WTC11 (cell line): Measurements from ENCODE around the gene ASPN. TPM values are rescaled to one million over a fixed set of nuclear protein-coding genes. Genes with fewer than 3 reads are reported as not detected.

ENCODE experiments used
- ATAC-seq: fragments of 200-7000 bp; cut with Tn5 transposase; 2 replicates; pipeline ENCODE4 v1.10.0; 2021; ENCODE audit warnings: mild to moderate bottlenecking, moderate library complexity
- CTCF ChIA-PET: fragments of 300-600 bp; sonication (Branson Sonifier 250); formaldehyde crosslinking; loops from one replicate; lab custom pipeline; 2021; ENCODE audit warnings: antibody characterized with exemption; lab: Charles Lee
- POLR2A ChIA-PET: fragments of 350-600 bp; sonication (Branson Sonifier 250); formaldehyde crosslinking; loops from one replicate; lab custom pipeline; 2021; ENCODE audit warnings: antibody characterized with exemption; lab: Charles Lee
- DNase-seq: peaks from one replicate; pipeline ENCODE4 v3.0.0; 2021; ENCODE audit warnings: low spot score
- H3K27ac Mint-ChIP-seq: 2 replicates; pipeline ENCODE4 v1.8.0; 2021; ENCODE audit warnings: mixed read lengths
- H3K27me3 Mint-ChIP-seq: 2 replicates; pipeline ENCODE4 v1.8.0; 2021; ENCODE audit warnings: low read depth, mild to moderate bottlenecking, moderate library complexity, mixed read lengths
- H3K36me3 Mint-ChIP-seq: 2 replicates; pipeline ENCODE4 v1.8.0; 2021; ENCODE audit warnings: mixed read lengths
- H3K4me1 Mint-ChIP-seq: 2 replicates; pipeline ENCODE4 v1.8.0; 2022; ENCODE audit warnings: mixed read lengths
- H3K4me3 Mint-ChIP-seq: 2 replicates; pipeline ENCODE4 v1.8.0; 2021; ENCODE audit warnings: mild to moderate bottlenecking, moderate library complexity, mixed read lengths
- H3K9me3 Mint-ChIP-seq: 2 replicates; pipeline ENCODE4 v1.8.0; 2021; ENCODE audit warnings: mixed read lengths
- ATF2 ChIP-seq: sonication (generic); formaldehyde crosslinking; IDR thresholded peaks from 2 replicates; pipeline ENCODE4 v1.8.1; 2022; ENCODE audit warnings: low read depth, missing genetic modification reagents, borderline replicate concordance
- FOXP4 ChIP-seq: sonication (generic); formaldehyde crosslinking; IDR thresholded peaks from 2 replicates; pipeline ENCODE4 v1.8.0; 2022; ENCODE audit warnings: mild to moderate bottlenecking, missing genetic modification reagents
- GTF2I ChIP-seq: fragments of 250-450 bp; sonication (Bioruptor Pico); conservative IDR thresholded peaks from 2 replicates; pipeline ENCODE4 v1.4.0; 2021; ENCODE audit warnings: mild to moderate bottlenecking
- NFATC4 ChIP-seq: fragments of 250-450 bp; sonication (Bioruptor Pico); IDR thresholded peaks from 2 replicates; pipeline ENCODE4 v1.9.0; 2021; ENCODE audit warnings: mild to moderate bottlenecking
- NFYB ChIP-seq: sonication (generic); formaldehyde crosslinking; conservative IDR thresholded peaks from 2 replicates; pipeline ENCODE4 v1.8.0; 2022; ENCODE audit warnings: low read depth, missing genetic modification reagents
- NR2C2 ChIP-seq: sonication (generic); formaldehyde crosslinking; IDR thresholded peaks from 2 replicates; pipeline ENCODE4 v1.8.0; 2022; ENCODE audit warnings: mild to moderate bottlenecking, missing genetic modification reagents
- TEAD1 ChIP-seq: sonication (generic); formaldehyde crosslinking; IDR thresholded peaks from 2 replicates; pipeline ENCODE4 v1.8.0; 2022; ENCODE audit warnings: mild to moderate bottlenecking, missing genetic modification reagents
- TP53 ChIP-seq: sonication (generic); formaldehyde crosslinking; IDR thresholded peaks from 2 replicates; pipeline ENCODE4 v1.8.1; 2023; ENCODE audit warnings: mild to moderate bottlenecking, missing genetic modification reagents
- USF2 ChIP-seq: sonication (generic); formaldehyde crosslinking; IDR thresholded peaks from 2 replicates; pipeline ENCODE4 v1.8.1; 2023; ENCODE audit warnings: mild to moderate bottlenecking, missing genetic modification reagents, moderate library complexity
- ZNF219 ChIP-seq: sonication (generic); formaldehyde crosslinking; IDR thresholded peaks from 2 replicates; pipeline ENCODE4 v1.8.0; 2023; ENCODE audit warnings: missing genetic modification reagents, mild to moderate bottlenecking, borderline replicate concordance
- ZNF425 ChIP-seq: fragments of 250-450 bp; sonication (Bioruptor Pico); conservative IDR thresholded peaks from 2 replicates; pipeline ENCODE4 v1.9.0; 2021; ENCODE audit warnings: mild to moderate bottlenecking
- total RNA-seq: library from RNA; stranded (reverse); gene quantifications from 3 replicates; pipeline ENCODE4 v1.2.3, GENCODE V29; 2021
- TF ChIP-seq, protein P1 (sequence below): sonication (generic); formaldehyde crosslinking; IDR thresholded peaks from 2 replicates; pipeline ENCODE4 v1.8.1; 2023; ENCODE audit warnings: mild to moderate bottlenecking, missing genetic modification reagents
- TF ChIP-seq, protein P2 (sequence below): sonication (generic); formaldehyde crosslinking; IDR thresholded peaks from 2 replicates; pipeline ENCODE4 v1.8.1; 2023; ENCODE audit warnings: mild to moderate bottlenecking, missing genetic modification reagents, borderline replicate concordance
- TF ChIP-seq, protein P3 (sequence below): sonication (generic); formaldehyde crosslinking; IDR thresholded peaks from 2 replicates; pipeline ENCODE4 v1.8.1; 2023; ENCODE audit warnings: mild to moderate bottlenecking, missing genetic modification reagents
- TF ChIP-seq, protein P4 (sequence below): fragments of 250-450 bp; sonication (Bioruptor Pico); IDR thresholded peaks from 2 replicates; pipeline ENCODE4 v1.9.0; 2021; ENCODE audit warnings: mild to moderate bottlenecking

The ASPN gene
- total RNA-seq, 1 experiment from 2014 or later = not detected

DNA sequence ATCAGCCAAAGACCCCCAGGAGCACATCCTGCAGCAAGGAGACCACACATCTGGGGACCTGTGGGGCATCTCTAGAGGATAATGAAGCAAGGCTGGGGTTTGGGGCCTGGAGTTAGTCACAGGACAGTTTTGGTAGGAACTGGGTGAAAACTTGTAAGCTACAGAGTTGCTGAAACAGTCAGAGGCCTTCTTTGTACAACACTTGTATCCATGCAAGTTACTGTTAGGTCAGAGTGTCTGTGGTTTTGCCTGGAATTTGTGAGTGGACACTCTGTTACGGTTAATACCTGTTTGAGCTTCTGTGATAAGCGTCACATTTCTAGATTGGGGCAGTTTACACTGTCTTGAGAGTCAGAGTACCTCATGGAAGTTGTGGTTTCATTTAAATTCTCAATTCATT is 22.6 kb upstream of the ASPN start:
- Mint-ChIP-seq H3K4me1 (peaks cover 14% of the 10 kb centered on the region), H3K36me3 (no peaks in the 10 kb centered on the region), H3K4me3 (no peak overlapping the region), H3K27ac (peak overlapping the region; percentile 65), H3K9me3 (no peaks in the 10 kb centered on the region), H3K27me3 (no peaks in the 10 kb centered on the region)
- TF ChIP-seq GTF2I (CRISPR knock-in tag) (no peak), ZNF219 (CRISPR knock-in tag) (no peak)
- no peak for DNase-seq
- POLR2A ChIA-PET = no interaction called here
- no peak for ATAC-seq
- CTCF ChIA-PET = no interaction called here

DNA sequence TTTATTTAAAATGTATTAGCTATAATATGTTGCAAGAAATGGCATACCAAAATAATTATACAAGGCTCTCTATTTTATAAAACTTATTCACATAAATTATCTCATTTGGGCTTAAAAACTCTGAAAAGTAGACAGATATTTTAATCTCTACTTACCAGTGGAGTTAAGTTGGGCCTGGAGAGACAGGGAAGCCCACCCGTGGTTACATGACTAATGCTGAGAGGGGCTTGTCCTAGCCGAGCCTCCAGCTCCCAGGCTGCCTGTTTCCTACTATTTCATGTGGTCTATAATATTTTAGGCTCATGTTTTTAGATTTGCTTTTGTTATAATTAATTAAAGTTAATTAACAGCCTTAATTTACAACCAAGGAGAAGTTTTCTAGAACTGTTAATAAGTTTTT is 20.9 kb upstream of the ASPN start:
- peaks cover 14% of the 10 kb centered on the region for H3K4me1 Mint-ChIP-seq
- no peak for DNase-seq
- ChIA-PET CTCF (interaction anchor here (0.6 to 1.8 kb wide), 5 partner anchors 17 to 135 kb away, joined by 3 to 6 read pairs (median 4); no protein-coding TSS in a partner anchor), POLR2A (no interaction called here)
- no peak overlapping the region for H3K4me3 Mint-ChIP-seq
- no peaks in the 10 kb centered on the region for H3K27me3 Mint-ChIP-seq
- no peak for ATAC-seq
- no peak overlapping the region for H3K27ac Mint-ChIP-seq
- no peaks in the 10 kb centered on the region for H3K36me3 Mint-ChIP-seq
- TF ChIP-seq, protein P1, sequence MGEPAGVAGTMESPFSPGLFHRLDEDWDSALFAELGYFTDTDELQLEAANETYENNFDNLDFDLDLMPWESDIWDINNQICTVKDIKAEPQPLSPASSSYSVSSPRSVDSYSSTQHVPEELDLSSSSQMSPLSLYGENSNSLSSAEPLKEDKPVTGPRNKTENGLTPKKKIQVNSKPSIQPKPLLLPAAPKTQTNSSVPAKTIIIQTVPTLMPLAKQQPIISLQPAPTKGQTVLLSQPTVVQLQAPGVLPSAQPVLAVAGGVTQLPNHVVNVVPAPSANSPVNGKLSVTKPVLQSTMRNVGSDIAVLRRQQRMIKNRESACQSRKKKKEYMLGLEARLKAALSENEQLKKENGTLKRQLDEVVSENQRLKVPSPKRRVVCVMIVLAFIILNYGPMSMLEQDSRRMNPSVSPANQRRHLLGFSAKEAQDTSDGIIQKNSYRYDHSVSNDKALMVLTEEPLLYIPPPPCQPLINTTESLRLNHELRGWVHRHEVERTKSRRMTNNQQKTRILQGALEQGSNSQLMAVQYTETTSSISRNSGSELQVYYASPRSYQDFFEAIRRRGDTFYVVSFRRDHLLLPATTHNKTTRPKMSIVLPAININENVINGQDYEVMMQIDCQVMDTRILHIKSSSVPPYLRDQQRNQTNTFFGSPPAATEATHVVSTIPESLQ = no peak
- no peak for TF ChIP-seq NFATC4 (CRISPR knock-in tag)
- H3K9me3 Mint-ChIP-seq = no peaks in the 10 kb centered on the region

DNA sequence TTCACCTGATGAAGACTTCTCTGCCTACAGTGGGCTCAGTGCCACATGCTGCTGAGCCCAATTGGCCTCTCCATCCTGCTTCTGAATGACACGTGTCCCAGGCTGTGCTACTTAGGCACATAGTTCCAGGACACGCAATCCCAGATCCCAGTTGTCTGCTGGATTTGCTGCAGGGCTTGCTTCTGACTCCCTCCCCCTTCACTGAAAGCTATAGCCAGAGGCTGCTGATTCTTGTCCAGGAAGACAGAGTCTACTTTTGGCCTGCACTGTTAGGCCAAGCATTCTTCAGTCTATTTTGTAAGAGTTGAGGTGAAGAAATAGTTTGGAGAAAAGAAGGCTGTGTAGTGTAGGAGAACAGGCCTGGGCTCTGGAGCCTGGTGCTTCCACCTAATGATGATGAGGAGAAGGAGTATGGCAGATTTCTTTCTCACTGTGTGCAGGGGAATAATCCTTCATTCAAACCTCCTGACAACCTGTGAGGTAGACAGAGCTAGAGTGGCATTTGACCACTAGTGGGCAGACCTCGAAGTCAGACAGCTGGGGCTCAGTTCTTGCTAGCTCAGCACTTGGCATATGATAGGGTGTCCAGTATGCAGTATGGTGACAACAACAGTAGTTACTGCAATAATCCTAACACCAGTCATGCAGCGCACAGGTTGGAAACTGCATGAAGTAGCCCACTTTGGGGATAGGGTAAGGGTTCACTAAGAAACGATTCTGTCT is 19.5 kb upstream of the ASPN start:
- H3K27ac Mint-ChIP-seq = no peak overlapping the region
- no peak for TF ChIP-seq FOXP4 (CRISPR knock-in tag)
- no peak for TF ChIP-seq ZNF425 (CRISPR knock-in tag)
- no peak for TF ChIP-seq TP53 (CRISPR knock-in tag)
- TF ChIP-seq, protein P2, sequence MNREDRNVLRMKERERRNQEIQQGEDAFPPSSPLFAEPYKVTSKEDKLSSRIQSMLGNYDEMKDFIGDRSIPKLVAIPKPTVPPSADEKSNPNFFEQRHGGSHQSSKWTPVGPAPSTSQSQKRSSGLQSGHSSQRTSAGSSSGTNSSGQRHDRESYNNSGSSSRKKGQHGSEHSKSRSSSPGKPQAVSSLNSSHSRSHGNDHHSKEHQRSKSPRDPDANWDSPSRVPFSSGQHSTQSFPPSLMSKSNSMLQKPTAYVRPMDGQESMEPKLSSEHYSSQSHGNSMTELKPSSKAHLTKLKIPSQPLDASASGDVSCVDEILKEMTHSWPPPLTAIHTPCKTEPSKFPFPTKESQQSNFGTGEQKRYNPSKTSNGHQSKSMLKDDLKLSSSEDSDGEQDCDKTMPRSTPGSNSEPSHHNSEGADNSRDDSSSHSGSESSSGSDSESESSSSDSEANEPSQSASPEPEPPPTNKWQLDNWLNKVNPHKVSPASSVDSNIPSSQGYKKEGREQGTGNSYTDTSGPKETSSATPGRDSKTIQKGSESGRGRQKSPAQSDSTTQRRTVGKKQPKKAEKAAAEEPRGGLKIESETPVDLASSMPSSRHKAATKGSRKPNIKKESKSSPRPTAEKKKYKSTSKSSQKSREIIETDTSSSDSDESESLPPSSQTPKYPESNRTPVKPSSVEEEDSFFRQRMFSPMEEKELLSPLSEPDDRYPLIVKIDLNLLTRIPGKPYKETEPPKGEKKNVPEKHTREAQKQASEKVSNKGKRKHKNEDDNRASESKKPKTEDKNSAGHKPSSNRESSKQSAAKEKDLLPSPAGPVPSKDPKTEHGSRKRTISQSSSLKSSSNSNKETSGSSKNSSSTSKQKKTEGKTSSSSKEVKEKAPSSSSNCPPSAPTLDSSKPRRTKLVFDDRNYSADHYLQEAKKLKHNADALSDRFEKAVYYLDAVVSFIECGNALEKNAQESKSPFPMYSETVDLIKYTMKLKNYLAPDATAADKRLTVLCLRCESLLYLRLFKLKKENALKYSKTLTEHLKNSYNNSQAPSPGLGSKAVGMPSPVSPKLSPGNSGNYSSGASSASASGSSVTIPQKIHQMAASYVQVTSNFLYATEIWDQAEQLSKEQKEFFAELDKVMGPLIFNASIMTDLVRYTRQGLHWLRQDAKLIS (CRISPR knock-in tag) = no peak
- no peak for TF ChIP-seq GTF2I (CRISPR knock-in tag)
- TF ChIP-seq, protein P3, sequence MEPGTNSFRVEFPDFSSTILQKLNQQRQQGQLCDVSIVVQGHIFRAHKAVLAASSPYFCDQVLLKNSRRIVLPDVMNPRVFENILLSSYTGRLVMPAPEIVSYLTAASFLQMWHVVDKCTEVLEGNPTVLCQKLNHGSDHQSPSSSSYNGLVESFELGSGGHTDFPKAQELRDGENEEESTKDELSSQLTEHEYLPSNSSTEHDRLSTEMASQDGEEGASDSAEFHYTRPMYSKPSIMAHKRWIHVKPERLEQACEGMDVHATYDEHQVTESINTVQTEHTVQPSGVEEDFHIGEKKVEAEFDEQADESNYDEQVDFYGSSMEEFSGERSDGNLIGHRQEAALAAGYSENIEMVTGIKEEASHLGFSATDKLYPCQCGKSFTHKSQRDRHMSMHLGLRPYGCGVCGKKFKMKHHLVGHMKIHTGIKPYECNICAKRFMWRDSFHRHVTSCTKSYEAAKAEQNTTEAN = no peak
- TF ChIP-seq, protein P4, sequence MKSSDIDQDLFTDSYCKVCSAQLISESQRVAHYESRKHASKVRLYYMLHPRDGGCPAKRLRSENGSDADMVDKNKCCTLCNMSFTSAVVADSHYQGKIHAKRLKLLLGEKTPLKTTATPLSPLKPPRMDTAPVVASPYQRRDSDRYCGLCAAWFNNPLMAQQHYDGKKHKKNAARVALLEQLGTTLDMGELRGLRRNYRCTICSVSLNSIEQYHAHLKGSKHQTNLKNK (CRISPR knock-in tag) = no peak
- TF ChIP-seq USF2 = no peak
- TF ChIP-seq NR2C2 (CRISPR knock-in tag) = no peak
- TF ChIP-seq ATF2 = no peak
- TF ChIP-seq NFYB (CRISPR knock-in tag) = no peak
- no peak for TF ChIP-seq TEAD1 (CRISPR knock-in tag)

More for the DNA sequence above, 19.5 kb upstream of the ASPN start:
- H3K4me1 Mint-ChIP-seq = peaks cover 4% of the 10 kb centered on the region
- ATAC-seq (peak; percentile 89), DNase-seq (peak; percentile 44)
- H3K36me3 Mint-ChIP-seq = no peaks in the 10 kb centered on the region
- ChIA-PET CTCF (interaction anchor here (0.6 to 1.8 kb wide), 20 partner anchors 11 to 289 kb away, joined by 3 to 6 read pairs (median 4); partner anchors contain the start of gene IPPK), POLR2A (no interaction called here)
- no peak overlapping the region for H3K4me3 Mint-ChIP-seq
- H3K9me3 Mint-ChIP-seq = no peaks in the 10 kb centered on the region
- H3K27me3 Mint-ChIP-seq = no peaks in the 10 kb centered on the region
